VCaP (cell line): ENCODE results near the gene NALF2.
A peak's percentile ranks its signal among the peaks of the same experiment; 100 is the strongest.

ENCODE experiments used
- H3K27ac ChIP-seq: fragments of 450-650 bp; 2 replicates; pipeline ENCODE4 v1.5.1; 2017
- CTCF ChIP-seq: fragments of 450-650 bp; conservative IDR thresholded peaks from 2 replicates; pipeline ENCODE4 v1.5.1; 2017; ENCODE audit warnings: mild to moderate bottlenecking, moderate library complexity

NALF2 gene

GRCh38 chrX:69496183-69496582 is 7.9 kb upstream of the NALF2 start:
- no peak overlapping the region for H3K27ac ChIP-seq
- no peak for TF ChIP-seq CTCF

GRCh38 chrX:69501429-69501828 is 2.7 kb upstream of the NALF2 start:
- TF ChIP-seq CTCF = no peak
- no peak overlapping the region for H3K27ac ChIP-seq

- peak; percentile 66 for TF ChIP-seq CTCF
- H3K27ac ChIP-seq = peak overlapping the region; percentile 91
Observed at GRCh38 chrX:69503228-69503781, 821 bp upstream of the NALF2 start.

- no peak for TF ChIP-seq CTCF
- H3K27ac ChIP-seq = peak overlapping the region; percentile 91
Observed at GRCh38 chrX:69504626-69505612, 793 bp downstream of the NALF2 start.

GRCh38 chrX:69505772-69506616 is 1.9 kb downstream of the NALF2 start:
- H3K27ac ChIP-seq = peak overlapping the region; percentile 91

GRCh38 chrX:69506617-69507499 is 2.7 kb downstream of the NALF2 start:
- TF ChIP-seq CTCF = no peak
- H3K27ac ChIP-seq = peak overlapping the region; percentile 91; the same call in 1 of the 2 replicates

More at GRCh38 chrX:69505772-69506616, 1.9 kb downstream of the NALF2 start:
- TF ChIP-seq CTCF = no peak
